Panc1 (cell line): ENCODE results near the gene MMADHC. TPM values are rescaled to one million over a fixed set of nuclear protein-coding genes. Genes with fewer than 3 reads are reported as not detected.
A peak's percentile ranks its signal among the peaks of the same experiment; 100 is the strongest.

ENCODE experiments used
- ATAC-seq: fragments of 200-7000 bp; cut with Tn5 transposase; 2 replicates; pipeline ENCODE4 v1.9.1; 2020; ENCODE audit warnings: mild to moderate bottlenecking, moderate library complexity
- BruUV-seq: library from RNA; stranded (reverse); fragments of 400-500 nt; replicated peaks from 2 replicates; lab custom pipeline; 2021; lab: Mats Ljungman, UMichigan
- CTCF ChIA-PET: fragments of 300-600 bp; sonication (Branson Sonifier 250); formaldehyde crosslinking; loops from one replicate; lab custom pipeline; 2022; ENCODE audit warnings: antibody characterized with exemption; lab: Charles Lee
- POLR2A ChIA-PET: fragments of 300-600 bp; sonication (Branson Sonifier 250); formaldehyde crosslinking; loops from one replicate; lab custom pipeline; 2022; ENCODE audit warnings: antibody characterized with exemption; lab: Charles Lee
- DNase-seq: peaks from one replicate; pipeline ENCODE4 v3.0.0-alpha.2; 2010; ENCODE audit warnings: low read depth, low spot score
- H3K27ac ChIP-seq: 2 replicates; pipeline ENCODE4 v1.5.1; 2011; ENCODE audit warnings: mild to moderate bottlenecking, low read length, inconsistent platforms
- H3K27me3 ChIP-seq: fragments of 200-500 bp; sonication (Bioruptor generic); 2 replicates; pipeline ENCODE4 v1.6.0; 2014; ENCODE audit warnings: low read length, inconsistent platforms; ENCODE audit not compliant: control insufficient read depth, insufficient read depth
- H3K36me3 ChIP-seq: fragments of 200-500 bp; sonication (Bioruptor generic); 2 replicates; pipeline ENCODE4 v1.5.1; 2014; ENCODE audit warnings: inconsistent platforms, mild to moderate bottlenecking, low read length, moderate library complexity; ENCODE audit not compliant: control insufficient read depth, insufficient read depth
- H3K4me1 ChIP-seq: 2 replicates; pipeline ENCODE4 v1.5.1; 2011; ENCODE audit warnings: inconsistent platforms, mild to moderate bottlenecking, low read length, moderate library complexity; ENCODE audit not compliant: control insufficient read depth, insufficient read depth
- H3K4me3 ChIP-seq, 2 experiments: 2 replicates each; pipeline ENCODE4 v1.5.1; 2011 to 2012; ENCODE audit warnings: low read depth in 2 of 2, low read length in 2 of 2, mild to moderate bottlenecking in 2 of 2, inconsistent platforms in 1 of 2, moderate library complexity in 1 of 2
- H3K9me3 ChIP-seq: fragments of 200-500 bp; sonication (Bioruptor generic); 2 replicates; pipeline ENCODE4 v1.5.1; 2014; ENCODE audit warnings: low read depth, mild to moderate bottlenecking, inconsistent platforms, low read length, moderate library complexity; ENCODE audit not compliant: control insufficient read depth, insufficient read depth
- CTCF ChIP-seq: fragments of 450-650 bp; IDR thresholded peaks from 2 replicates; pipeline ENCODE4 v1.5.1; 2017; ENCODE audit warnings: mild to moderate bottlenecking
- POLR2AphosphoS5 ChIP-seq: IDR thresholded peaks from 2 replicates; pipeline ENCODE4 v1.6.1; 2012; ENCODE audit warnings: mild to moderate bottlenecking, low read depth, low read length, moderate library complexity
- REST ChIP-seq, 2 experiments: IDR thresholded peaks; 2 replicates each; pipeline ENCODE4 v1.6.1; 2011 to 2012; ENCODE audit warnings: low read depth in 2 of 2, control low read depth in 1 of 2, low read length in 1 of 2, mild to moderate bottlenecking in 1 of 2, moderate library complexity in 1 of 2; ENCODE audit not compliant: insufficient read depth in 1 of 2
- SIN3A ChIP-seq: IDR thresholded peaks from 2 replicates; pipeline ENCODE4 v1.6.1; 2012; ENCODE audit warnings: low read depth, mild to moderate bottlenecking, low read length, moderate library complexity, borderline replicate concordance; ENCODE audit not compliant: insufficient read depth
- TCF7L2 ChIP-seq: IDR thresholded peaks from 2 replicates; pipeline ENCODE4 v1.6.1; 2011; ENCODE audit warnings: mild to moderate bottlenecking, low read depth, low read length, inconsistent platforms
- in situ Hi-C: cut with HindIII; loops from 2 replicates; pipeline ENCODE4 v1.10.0; 2016; ENCODE audit warnings: low sequenced_read_pairs, low pct_unique_long_range_greater_than_20kb
- intact Hi-C: fragments of 100-400 bp; cut with micrococcal nuclease; formaldehyde crosslinking; loops from one replicate; pipeline ENCODE4 v1.10.0; 2022; ENCODE audit not compliant: unreplicated experiment
- total RNA-seq: library from RNA; stranded (reverse); gene quantifications from one replicate; pipeline ENCODE4 v1.2.1, GENCODE V29; 2021; ENCODE audit not compliant: unreplicated experiment

Gene MMADHC
- total RNA-seq, 1 experiment from 2014 or later = 120 TPM

DNA sequence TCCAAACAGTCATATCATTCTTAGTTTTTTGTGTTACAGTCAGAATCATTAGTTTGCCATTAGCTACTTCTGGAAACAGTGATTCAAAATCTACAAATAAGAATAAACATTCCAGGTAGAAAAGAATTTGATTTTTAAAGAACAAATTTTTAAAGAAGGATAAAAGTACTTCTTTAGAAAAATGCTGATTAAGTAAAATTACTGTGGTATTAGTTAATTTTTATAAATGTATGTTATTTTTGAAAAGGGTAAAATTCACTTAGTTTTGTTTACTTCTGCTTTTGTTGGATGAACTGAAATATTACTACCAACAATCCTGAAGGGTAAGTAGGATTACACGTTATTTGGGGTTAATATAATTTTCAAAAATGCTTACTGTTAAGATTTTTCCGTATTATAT, 11.8 kb downstream of the MMADHC start:
- H3K36me3 ChIP-seq = peaks cover 62% of the 10 kb centered on the region
- in situ Hi-C loops (no loop called here), intact Hi-C loops (no loop called here)
- no peaks in the 10 kb centered on the region for H3K4me1 ChIP-seq
- TF ChIP-seq CTCF (no peak), SIN3A (no peak), POLR2AphosphoS5 (no peak), TCF7L2 (no peak), REST (IDR thresholded peaks at IDR 0.05; ENCODE audit: insufficient read depth in 1 of 2, low read depth in 2 of 2, low read length in 1 of 2) (no peak)
- H3K4me3 ChIP-seq = no peak overlapping the region
- CTCF ChIA-PET = no interaction called here
- no TSS peak for BruUV-seq
- no peak for DNase-seq
- POLR2A ChIA-PET = no interaction called here
- no peak for ATAC-seq
- H3K9me3 ChIP-seq = no peaks in the 10 kb centered on the region
- no peaks in the 10 kb centered on the region for H3K27me3 ChIP-seq
- no peak overlapping the region for H3K27ac ChIP-seq

DNA sequence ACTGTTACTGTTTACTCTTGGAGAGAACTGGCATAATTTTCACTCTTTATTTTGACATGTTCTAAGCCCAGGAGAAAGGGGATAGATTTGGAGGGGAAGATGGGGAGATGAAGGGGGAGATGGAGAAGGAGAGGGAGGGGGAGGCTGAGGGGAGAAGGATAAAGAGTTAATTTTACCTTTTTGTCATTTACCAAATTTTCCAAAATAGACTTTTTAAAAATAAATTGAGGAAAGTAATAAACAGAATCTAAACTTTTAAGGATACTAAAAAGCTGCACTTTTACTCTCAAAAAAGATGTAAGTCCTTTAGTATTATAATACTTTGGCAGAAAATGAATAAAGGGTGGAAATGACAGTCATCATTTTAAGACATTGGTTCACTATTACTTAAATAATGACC, 12.3 kb downstream of the MMADHC start:
- no peaks in the 10 kb centered on the region for H3K4me1 ChIP-seq
- TF ChIP-seq CTCF (no peak), REST (IDR thresholded peaks at IDR 0.05; ENCODE audit: insufficient read depth in 1 of 2, low read depth in 2 of 2, low read length in 1 of 2) (no peak), SIN3A (no peak), POLR2AphosphoS5 (no peak), TCF7L2 (no peak)
- intact Hi-C loops (no loop called here), in situ Hi-C loops (no loop called here)
- TSS peak; percentile 7 for BruUV-seq
- ChIA-PET CTCF (no interaction called here), POLR2A (no interaction called here)
- no peak overlapping the region for H3K27ac ChIP-seq
- H3K9me3 ChIP-seq = no peaks in the 10 kb centered on the region
- H3K36me3 ChIP-seq = peaks cover 67% of the 10 kb centered on the region
- ATAC-seq (no peak), DNase-seq (no peak)
- H3K27me3 ChIP-seq = no peaks in the 10 kb centered on the region
- H3K4me3 ChIP-seq = no peak overlapping the region
